ENCODE data around the gene BRIP1. TPM values are rescaled to one million over a fixed set of nuclear protein-coding genes. Genes with fewer than 3 reads are reported as not detected.

BRIP1 gene
- total RNA-seq, 1 experiment from 2014 or later: 5.5 TPM

DNA sequence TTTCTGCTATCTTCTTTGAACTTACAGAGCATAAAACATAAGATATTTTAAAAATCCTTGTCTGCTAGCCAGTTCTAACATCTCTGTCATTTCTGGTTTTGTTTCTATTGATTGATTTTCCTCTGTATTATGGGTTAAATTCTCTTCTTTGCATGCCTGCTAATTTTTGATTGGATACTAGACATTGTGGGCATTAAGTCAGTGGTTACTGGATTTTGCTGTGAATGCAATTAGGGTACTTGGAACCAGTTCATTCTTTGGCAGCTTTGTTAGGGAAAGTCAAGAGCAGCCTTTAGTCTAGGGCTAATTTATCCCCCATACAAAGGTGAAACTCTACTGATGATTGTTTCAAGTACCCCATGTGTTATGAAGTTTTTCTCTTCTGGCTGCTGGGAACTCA is 145.3 kb downstream of the BRIP1 start:
- H3K4me3 ChIP-seq: no peak overlapping the region
- DNase-seq: no peak
- peaks cover 24% of the 10 kb centered on the region for H3K36me3 ChIP-seq
- no peaks in the 10 kb centered on the region for H3K27me3 ChIP-seq
- peaks cover 13% of the 10 kb centered on the region for H3K9me3 ChIP-seq

- peaks cover 13% of the 10 kb centered on the region for H3K9me3 ChIP-seq
- DNase-seq: no peak
- H3K27me3 ChIP-seq: no peaks in the 10 kb centered on the region
- no peak overlapping the region for H3K4me3 ChIP-seq
- H3K36me3 ChIP-seq: peaks cover 25% of the 10 kb centered on the region
Measured at GRCh38 chr17:61717352-61717751, 146.0 kb downstream of the BRIP1 start.

DNA sequence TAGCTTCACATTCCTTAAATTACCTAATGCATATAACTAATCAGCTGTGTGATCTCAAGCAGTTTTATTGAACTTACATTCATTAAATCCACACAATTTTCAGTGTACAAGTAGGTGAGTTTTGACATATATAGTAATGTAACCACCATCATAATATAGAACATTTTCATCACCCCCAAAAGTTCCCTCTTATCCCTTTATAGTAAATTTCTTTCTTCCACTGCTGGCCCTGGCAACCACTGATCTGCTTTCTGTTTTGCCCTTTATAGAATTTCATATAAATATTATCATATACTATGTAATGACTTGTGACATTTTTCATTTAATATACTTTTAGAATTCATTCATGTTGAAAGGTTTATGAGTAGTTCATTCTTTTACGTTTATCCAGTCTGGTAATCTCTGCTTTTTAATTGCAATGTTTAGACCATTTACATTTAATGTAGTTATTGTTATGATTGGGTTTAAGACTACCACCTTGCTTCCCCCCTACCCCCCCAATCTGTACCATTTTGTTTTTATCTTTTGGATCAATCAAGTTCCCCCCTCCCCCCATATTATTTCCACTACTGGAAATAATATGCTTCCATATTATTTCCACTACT is 147.0 kb downstream of the BRIP1 start:
- no peak for DNase-seq
- Histone ChIP-seq H3K4me3 (no peak overlapping the region), H3K9me3 (peaks cover 13% of the 10 kb centered on the region), H3K36me3 (peaks cover 23% of the 10 kb centered on the region), H3K27me3 (no peaks in the 10 kb centered on the region)

DNA sequence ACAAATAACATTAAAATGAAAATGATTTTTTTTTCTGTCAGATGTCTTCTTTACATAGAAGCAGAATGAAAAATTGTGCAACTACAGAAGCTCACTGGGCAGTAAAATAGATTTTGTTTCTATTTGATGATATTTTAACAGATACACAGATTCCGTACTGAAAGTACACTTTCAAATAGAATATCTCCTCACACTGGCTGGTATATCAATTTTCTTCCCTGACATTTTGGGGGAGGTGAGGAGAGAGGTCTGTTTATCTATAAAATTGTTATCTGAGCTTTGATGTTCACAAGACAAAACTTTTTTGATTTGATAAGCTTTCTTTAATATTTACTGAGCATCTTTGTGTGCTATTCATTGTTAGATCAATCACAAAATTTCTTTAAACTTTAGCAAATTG is 148.0 kb downstream of the BRIP1 start:
- Histone ChIP-seq H3K36me3 (peaks cover 23% of the 10 kb centered on the region), H3K4me3 (no peak overlapping the region), H3K27me3 (no peaks in the 10 kb centered on the region), H3K9me3 (peaks cover 13% of the 10 kb centered on the region)
- DNase-seq: no peak

DNA sequence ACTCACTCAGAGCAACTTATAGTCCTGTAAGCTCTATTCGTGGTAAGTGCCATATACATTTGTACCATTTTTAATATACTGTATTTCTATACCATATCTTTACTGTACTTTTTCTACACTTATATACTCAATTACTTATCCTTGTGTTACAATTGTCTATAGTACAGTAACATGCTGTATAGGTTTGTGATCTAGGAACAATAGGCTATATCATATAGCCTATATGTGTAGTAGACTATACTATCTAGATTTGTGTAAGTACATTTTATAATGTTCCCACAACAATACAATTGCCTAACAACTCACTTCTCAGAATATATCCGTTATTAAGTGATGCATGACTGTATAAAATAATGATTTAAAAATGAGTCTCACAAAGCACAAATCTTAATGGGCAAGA is 149.0 kb downstream of the BRIP1 start:
- Histone ChIP-seq H3K27me3 (no peaks in the 10 kb centered on the region), H3K36me3 (peaks cover 23% of the 10 kb centered on the region), H3K4me3 (no peak overlapping the region), H3K9me3 (peaks cover 13% of the 10 kb centered on the region)
- DNase-seq: no peak

DNA sequence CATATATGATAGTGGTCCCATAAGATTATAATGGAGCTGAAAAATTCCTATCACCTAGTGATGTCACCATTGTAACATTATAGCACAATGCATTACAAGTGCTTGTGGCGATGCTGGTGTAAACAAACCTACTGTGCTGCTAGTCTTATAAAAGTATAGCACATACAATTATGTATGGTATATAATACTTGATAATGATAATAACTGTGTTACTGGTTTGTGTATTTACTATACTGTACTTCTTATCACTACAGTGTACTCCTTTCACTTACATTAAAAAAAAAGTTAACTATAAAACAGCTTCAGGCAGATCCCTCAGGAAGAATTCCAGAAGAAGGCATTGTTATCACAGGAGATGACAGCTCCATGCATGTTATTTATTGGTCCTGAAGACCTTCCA is 150.3 kb downstream of the BRIP1 start:
- Histone ChIP-seq H3K9me3 (peaks cover 11% of the 10 kb centered on the region), H3K36me3 (peaks cover 29% of the 10 kb centered on the region), H3K27me3 (no peaks in the 10 kb centered on the region), H3K4me3 (no peak overlapping the region)
- no peak for DNase-seq

DNA sequence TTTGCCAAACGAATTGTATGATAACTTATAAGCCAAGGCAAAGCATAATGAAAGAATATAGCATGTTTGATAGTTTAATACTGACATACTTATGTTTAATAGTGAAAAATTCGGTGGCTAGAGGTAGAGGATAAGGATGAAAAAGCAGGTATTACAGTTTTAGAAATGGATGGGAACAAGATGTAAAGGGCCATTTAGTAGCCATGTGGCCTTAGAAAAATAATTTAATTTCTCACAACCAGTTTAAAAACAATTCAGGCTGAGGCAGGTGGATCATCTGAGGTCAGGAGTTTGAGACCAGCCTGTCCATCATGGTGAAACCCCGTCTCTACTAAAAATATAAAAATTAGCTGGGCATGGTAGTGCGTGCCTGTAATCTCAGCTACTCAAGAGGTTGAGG is 152.8 kb downstream of the BRIP1 start:
- H3K4me3 ChIP-seq: no peak overlapping the region
- peaks cover 20% of the 10 kb centered on the region for H3K36me3 ChIP-seq
- DNase-seq: no peak
- no peaks in the 10 kb centered on the region for H3K9me3 ChIP-seq
- no peaks in the 10 kb centered on the region for H3K27me3 ChIP-seq

DNA sequence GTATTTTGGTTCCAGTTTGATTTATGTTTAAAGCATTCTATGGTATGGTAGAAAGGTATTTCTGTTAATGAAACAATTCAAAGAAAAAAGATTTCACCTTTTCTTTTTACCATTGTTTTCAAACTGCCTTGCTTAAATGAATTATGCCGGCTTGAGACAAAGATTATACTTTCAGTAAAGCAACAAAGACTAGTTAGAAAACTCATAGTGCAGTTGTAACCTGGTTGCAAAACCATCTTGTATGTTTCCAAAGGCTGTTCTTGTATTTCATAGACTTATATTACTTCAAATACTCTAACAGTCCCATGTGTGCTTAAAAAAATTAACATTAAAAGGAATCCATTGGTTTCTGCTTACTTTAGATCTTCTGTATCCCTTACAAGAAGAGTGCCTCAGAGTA is 153.8 kb downstream of the BRIP1 start:
- peaks cover 16% of the 10 kb centered on the region for H3K36me3 ChIP-seq

DNA sequence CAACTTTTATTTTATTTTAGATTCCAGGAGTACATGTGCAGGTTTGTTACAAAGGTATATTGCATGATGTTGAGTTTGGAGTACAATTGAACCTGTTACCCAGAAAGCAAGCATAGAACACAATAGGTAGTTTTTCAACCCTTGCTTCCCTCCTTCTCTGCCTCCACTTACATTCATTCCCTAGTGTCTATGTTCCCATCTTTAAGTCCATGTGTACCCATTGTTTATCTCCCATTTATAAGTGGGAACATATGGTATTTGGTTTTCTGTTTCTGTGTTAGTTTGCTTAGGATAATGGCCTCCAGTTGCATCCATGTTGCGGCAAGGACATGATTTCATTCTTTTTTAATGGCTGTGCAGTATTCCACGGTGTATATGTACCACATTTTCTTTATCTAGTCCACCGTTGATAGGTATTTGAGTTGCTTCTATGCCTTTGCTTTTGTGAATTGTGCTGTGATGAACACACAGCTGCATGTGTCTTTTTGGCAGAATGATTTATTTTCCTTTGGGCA is 158.3 kb downstream of the BRIP1 start:
- Histone ChIP-seq H3K36me3 (peaks cover 11% of the 10 kb centered on the region), H3K4me3 (no peak overlapping the region), H3K27me3 (no peaks in the 10 kb centered on the region), H3K9me3 (peaks cover 17% of the 10 kb centered on the region)
- no peak for DNase-seq

More for the DNA sequence above, 153.8 kb downstream of the BRIP1 start:
- Histone ChIP-seq H3K9me3 (no peaks in the 10 kb centered on the region), H3K27me3 (no peaks in the 10 kb centered on the region), H3K4me3 (no peak overlapping the region)
- DNase-seq: no peak

- peaks cover 10% of the 10 kb centered on the region; the same call in 1 of the 2 replicates for H3K36me3 ChIP-seq
- no peak for DNase-seq
Measured at GRCh38 chr17:61702450-61702849, 160.9 kb downstream of the BRIP1 start.

GRCh38 chr17:61701978-61702377 is 161.3 kb downstream of the BRIP1 start:
- Histone ChIP-seq H3K9me3 (peaks cover 28% of the 10 kb centered on the region), H3K4me3 (no peak overlapping the region), H3K27me3 (no peaks in the 10 kb centered on the region), H3K36me3 (peaks cover 10% of the 10 kb centered on the region; the same call in 1 of the 2 replicates)
- DNase-seq: no peak

More at GRCh38 chr17:61702450-61702849, 160.9 kb downstream of the BRIP1 start:
- Histone ChIP-seq H3K9me3 (peaks cover 28% of the 10 kb centered on the region), H3K27me3 (no peaks in the 10 kb centered on the region), H3K4me3 (no peak overlapping the region)

DNA sequence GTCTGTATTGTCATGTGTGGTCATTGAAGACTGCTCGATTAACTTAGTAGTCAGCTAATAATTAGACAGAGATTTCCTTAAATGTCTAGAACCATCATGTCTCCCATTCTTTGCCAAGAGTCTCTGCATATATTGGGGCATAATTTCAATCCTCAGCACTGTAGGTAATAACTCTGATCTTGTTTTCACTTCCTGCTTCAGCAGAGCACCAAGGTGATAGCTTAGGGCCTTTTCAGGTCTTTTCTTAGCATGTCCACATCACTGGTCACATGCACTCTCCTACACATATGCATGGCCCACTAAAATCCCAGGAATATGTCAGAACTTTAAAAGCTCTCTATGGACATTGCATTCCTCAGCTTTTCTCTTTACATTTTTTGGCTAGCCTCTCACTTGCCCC is 162.0 kb downstream of the BRIP1 start:
- Histone ChIP-seq H3K36me3 (peaks cover 10% of the 10 kb centered on the region; the same call in 1 of the 2 replicates), H3K9me3 (peaks cover 28% of the 10 kb centered on the region), H3K4me3 (no peak overlapping the region), H3K27me3 (no peaks in the 10 kb centered on the region)
- DNase-seq: no peak

DNA sequence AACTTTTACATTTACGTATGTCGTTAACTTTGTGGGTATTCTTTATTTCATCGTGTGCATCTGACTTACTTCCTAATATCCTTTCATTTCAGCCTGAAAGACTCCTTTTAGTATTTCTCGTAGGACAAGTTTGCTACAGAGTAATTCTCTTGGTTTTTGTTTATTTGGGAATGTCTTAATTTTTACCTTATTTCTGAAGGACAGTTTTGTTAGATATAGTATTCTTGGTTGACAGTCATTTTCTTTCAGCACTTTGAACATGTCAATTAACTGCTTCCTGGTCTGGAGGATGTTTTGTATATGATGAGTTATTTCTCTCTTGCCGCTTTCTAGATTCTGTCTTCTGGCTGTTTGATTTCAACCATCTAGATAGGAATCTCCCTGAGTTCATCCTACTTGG is 163.1 kb downstream of the BRIP1 start:
- DNase-seq: no peak
- no peaks in the 10 kb centered on the region for H3K27me3 ChIP-seq
- H3K9me3 ChIP-seq: peaks cover 28% of the 10 kb centered on the region
- peaks cover 10% of the 10 kb centered on the region; the same call in 1 of the 2 replicates for H3K36me3 ChIP-seq
- H3K4me3 ChIP-seq: no peak overlapping the region

DNA sequence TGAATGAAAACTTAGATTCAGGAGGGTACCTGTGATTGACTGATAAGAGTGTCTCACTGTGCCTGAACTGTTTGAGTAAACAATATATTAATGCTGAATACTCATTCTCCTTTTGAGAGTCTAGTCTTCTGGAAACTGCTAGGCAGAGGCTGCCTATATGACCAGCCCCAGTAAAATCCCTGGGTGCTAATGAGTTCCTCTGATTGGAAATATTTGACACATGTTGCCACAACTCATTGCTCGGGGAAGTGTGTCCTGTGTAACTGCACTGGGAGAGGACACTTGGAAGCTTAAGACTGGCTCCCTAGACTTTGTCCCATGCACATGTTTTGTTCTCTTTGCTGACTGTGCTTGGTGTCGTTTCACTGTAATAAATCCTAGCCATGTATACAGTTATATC is 163.6 kb downstream of the BRIP1 start:
- no peak overlapping the region for H3K4me3 ChIP-seq
- H3K36me3 ChIP-seq: peaks cover 10% of the 10 kb centered on the region; the same call in 1 of the 2 replicates
- H3K9me3 ChIP-seq: peaks cover 28% of the 10 kb centered on the region
- H3K27me3 ChIP-seq: no peaks in the 10 kb centered on the region
- DNase-seq: no peak

GRCh38 chr17:61699032-61699431 is 164.3 kb downstream of the BRIP1 start:
- Histone ChIP-seq H3K36me3 (peaks cover 10% of the 10 kb centered on the region; the same call in 1 of the 2 replicates), H3K27me3 (no peaks in the 10 kb centered on the region), H3K4me3 (no peak overlapping the region), H3K9me3 (peaks cover 28% of the 10 kb centered on the region)
- no peak for DNase-seq

- no peak overlapping the region for H3K4me3 ChIP-seq
- DNase-seq: no peak
- no peaks in the 10 kb centered on the region for H3K27me3 ChIP-seq
- H3K36me3 ChIP-seq: peaks cover 10% of the 10 kb centered on the region; the same call in 1 of the 2 replicates
- H3K9me3 ChIP-seq: peaks cover 28% of the 10 kb centered on the region
Measured at GRCh38 chr17:61698244-61698643, 165.1 kb downstream of the BRIP1 start.

DNA sequence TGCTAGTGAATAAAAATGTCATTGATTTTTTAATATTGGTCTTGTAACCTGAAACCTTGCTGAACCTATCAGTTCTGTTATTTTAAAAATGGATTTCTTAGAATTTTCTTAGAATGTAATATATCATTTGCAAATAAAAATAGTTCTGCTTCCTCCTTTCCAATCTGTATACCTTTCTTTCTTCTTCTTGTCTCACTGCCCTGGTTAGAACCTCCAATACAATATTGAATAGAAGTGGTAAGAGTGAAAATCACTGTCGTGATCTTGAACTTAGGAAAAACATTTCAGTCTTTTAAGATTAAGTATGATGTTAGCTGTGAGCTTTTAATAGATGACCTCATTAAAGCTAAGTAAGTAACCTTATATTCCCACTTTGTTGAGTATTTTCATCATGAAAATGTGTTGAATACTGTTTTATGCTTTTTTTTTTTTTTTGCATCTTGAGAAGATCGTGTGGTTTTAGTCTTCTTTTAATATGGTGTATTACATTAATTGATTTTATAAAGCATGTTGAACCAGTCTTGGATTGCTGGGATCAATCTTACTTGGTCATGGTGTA is 167.5 kb downstream of the BRIP1 start:
- H3K36me3 ChIP-seq: peaks cover 21% of the 10 kb centered on the region
- no peak for DNase-seq
- H3K27me3 ChIP-seq: no peaks in the 10 kb centered on the region
- peaks cover 20% of the 10 kb centered on the region for H3K9me3 ChIP-seq
- H3K4me3 ChIP-seq: no peak overlapping the region

- H3K4me3 ChIP-seq: no peak overlapping the region
- no peak for DNase-seq
Measured at GRCh38 chr17:61694095-61694494, 169.2 kb downstream of the BRIP1 start.

More at GRCh38 chr17:61694095-61694494, 169.2 kb downstream of the BRIP1 start:
- peaks cover 4% of the 10 kb centered on the region for H3K9me3 ChIP-seq
- peaks cover 24% of the 10 kb centered on the region for H3K36me3 ChIP-seq
- H3K27me3 ChIP-seq: no peaks in the 10 kb centered on the region
